Right atrium auricular region (tissue), 2 donors: ENCODE results near the gene YTHDF1. TPM values are rescaled to one million over a fixed set of nuclear protein-coding genes. Genes with fewer than 3 reads are reported as not detected.

Experiments
- DNase-seq: peaks from one replicate; pipeline ENCODE4 v3.0.0-alpha.2; 2019; ENCODE audit warnings: low spot score
- H3K27ac ChIP-seq, 2 donors: fragments of 200-600 bp; sonication (generic); 1 replicate in 1 of 2; 2 replicates in 1 of 2; pipeline ENCODE4 v1.5.1; 2016 to 2019
- H3K27me3 ChIP-seq, 2 donors: fragments of 200-600 bp; sonication (generic); one replicate each; pipeline versions ENCODE4 v1.5.1 to v1.6.0; 2017 to 2019
- H3K36me3 ChIP-seq: fragments of 200-600 bp; sonication (generic); one replicate; pipeline ENCODE4 v1.5.1; 2016
- H3K4me1 ChIP-seq, 2 donors: fragments of 200-600 bp; sonication (generic); one replicate each; pipeline versions ENCODE4 v1.5.1 to v1.6.0; 2017 to 2019
- H3K4me3 ChIP-seq, 2 donors: fragments of 200-600 bp; sonication (generic); 1 replicate in 1 of 2; 2 replicates in 1 of 2; pipeline ENCODE4 v1.5.1; 2017 to 2019; ENCODE audit warnings: mild to moderate bottlenecking in 1 of 2, moderate library complexity in 1 of 2
- H3K9me3 ChIP-seq, 2 donors: fragments of 200-600 bp; sonication (generic); one replicate each; pipeline ENCODE4 v1.5.1; 2019
- total RNA-seq, 2 donors: library from RNA; depleted of rRNA; stranded (reverse); fragments of >200 nt; gene quantifications; one replicate each; pipeline ENCODE4 v1.1.0, GENCODE V29; 2016
- TF ChIP-seq, protein P1 (sequence below), 2 donors: fragments of 200-600 bp; sonication (generic); IDR thresholded peaks; one replicate each; pipeline ENCODE4 v1.5.1; 2019; ENCODE audit warnings: antibody characterized with exemption in 2 of 2

YTHDF1 gene
- total RNA-seq, 2 donors from 2014 or later, result 15.7 to 26.1 TPM

DNA sequence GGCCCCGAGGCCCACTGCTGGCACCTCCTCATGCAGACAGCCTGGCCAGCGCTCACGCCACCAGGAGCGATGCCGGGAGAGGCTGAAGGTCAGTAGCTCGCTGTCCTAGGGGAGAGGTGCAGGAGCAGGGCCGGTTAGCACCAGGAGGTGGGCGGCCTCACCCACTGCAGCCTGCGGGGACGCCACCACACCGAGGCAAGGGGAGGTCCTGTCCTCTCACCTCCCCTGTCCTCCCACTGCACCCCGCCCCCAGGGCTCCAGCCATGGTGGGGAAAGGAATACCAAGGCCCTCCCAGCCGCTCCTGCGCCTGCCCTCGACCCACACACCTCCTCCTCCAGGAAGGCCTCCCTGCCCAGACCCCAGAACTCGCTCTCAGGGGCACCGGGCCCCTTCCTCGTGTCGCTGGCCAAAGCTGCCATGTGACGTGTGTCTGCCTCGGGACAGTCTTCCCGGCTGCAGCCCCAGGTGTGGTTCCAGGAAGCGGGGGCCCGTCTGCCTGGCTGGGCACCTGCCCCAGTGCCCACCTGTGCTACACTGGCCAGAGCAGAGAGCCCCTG, 31.8 kb upstream of the YTHDF1 start:
- Histone ChIP-seq H3K27ac (no peak overlapping the region), H3K9me3 (no peaks in the 10 kb centered on the region), H3K4me1 (no peaks in the 10 kb centered on the region), H3K36me3 (no peaks in the 10 kb centered on the region), H3K27me3 (peaks cover 3 to 5% of the 10 kb centered on the region in 2 donors), H3K4me3 (no peak overlapping the region)
- DNase-seq, result no peak
- TF ChIP-seq, protein P1, sequence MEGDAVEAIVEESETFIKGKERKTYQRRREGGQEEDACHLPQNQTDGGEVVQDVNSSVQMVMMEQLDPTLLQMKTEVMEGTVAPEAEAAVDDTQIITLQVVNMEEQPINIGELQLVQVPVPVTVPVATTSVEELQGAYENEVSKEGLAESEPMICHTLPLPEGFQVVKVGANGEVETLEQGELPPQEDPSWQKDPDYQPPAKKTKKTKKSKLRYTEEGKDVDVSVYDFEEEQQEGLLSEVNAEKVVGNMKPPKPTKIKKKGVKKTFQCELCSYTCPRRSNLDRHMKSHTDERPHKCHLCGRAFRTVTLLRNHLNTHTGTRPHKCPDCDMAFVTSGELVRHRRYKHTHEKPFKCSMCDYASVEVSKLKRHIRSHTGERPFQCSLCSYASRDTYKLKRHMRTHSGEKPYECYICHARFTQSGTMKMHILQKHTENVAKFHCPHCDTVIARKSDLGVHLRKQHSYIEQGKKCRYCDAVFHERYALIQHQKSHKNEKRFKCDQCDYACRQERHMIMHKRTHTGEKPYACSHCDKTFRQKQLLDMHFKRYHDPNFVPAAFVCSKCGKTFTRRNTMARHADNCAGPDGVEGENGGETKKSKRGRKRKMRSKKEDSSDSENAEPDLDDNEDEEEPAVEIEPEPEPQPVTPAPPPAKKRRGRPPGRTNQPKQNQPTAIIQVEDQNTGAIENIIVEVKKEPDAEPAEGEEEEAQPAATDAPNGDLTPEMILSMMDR (IDR thresholded peaks at IDR 0.05), result no peak

DNA sequence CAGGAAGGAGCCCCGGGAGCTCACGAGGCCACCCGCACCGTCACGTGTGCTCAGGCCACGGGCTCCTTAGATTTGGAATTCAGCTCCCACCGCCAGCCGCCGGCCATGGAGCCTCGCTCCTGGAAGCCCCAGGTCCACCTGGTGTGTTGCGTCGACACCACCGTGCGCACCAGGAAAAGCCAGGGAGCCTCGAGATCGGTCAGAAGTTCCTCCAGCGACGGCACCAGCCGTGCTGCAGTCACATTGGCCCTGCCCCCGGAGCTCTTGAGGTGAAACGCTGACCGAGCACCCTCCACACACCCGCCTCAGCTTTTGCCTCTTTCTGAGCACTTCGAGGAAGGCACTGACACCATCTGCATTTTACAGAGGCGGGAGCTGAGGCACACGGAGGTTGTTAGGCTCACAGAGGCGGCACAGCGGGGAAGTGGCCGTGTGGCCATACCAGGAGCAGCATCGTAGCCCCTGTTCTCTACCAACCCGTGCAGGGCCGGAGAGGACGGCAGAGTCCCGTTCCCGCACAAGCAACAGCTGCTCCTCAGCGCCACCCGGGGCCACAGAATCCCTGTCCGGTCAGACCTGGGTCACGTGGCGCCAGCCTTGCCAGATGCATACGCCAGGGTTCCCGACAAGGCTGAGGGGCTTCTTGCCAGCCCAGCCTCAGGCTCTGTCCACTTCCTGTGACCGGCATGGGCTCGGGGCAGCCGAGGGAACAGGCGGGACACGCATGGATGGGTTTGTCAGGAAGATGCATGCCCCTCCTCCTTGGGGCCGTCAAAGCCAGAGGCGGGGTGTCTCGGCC, 30.8 kb upstream of the YTHDF1 start:
- peaks cover 0 to 3% of the 10 kb centered on the region in 2 donors for H3K27me3 ChIP-seq
- H3K36me3 ChIP-seq, result no peaks in the 10 kb centered on the region
- H3K9me3 ChIP-seq, result no peaks in the 10 kb centered on the region
- no peak overlapping the region for H3K27ac ChIP-seq
- no peak for DNase-seq
- TF ChIP-seq, protein P1 (IDR thresholded peaks at IDR 0.05), result no peak
- H3K4me3 ChIP-seq, result no peak overlapping the region
- no peaks in the 10 kb centered on the region for H3K4me1 ChIP-seq

DNA sequence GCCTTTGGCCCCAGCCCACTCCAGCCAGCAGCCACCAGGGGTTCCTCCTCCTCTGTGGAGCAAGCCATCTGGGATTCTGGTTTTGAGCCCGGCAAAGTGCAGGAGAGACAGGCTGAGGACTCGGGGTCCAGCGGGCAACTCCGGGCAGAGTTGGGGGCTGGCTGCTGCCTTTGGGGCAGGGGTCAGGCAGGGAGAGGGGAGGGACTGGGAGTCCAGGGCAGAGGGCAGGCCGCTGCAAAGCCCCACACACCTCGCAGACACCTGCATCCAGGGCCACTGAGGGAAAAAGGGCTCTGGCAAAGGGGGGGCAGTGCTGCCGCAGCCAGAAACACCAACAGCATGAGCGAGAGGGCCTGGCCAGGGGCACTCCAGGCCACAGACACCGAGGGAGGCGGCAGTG, 28.5 kb upstream of the YTHDF1 start:
- H3K27me3 ChIP-seq, result peaks cover 0 to 3% of the 10 kb centered on the region in 2 donors
- no peaks in the 10 kb centered on the region for H3K4me1 ChIP-seq
- TF ChIP-seq, protein P1 (IDR thresholded peaks at IDR 0.05), result no peak
- DNase-seq, result no peak
- H3K27ac ChIP-seq, result no peak overlapping the region
- no peak overlapping the region for H3K4me3 ChIP-seq
- H3K36me3 ChIP-seq, result no peaks in the 10 kb centered on the region
- H3K9me3 ChIP-seq, result no peaks in the 10 kb centered on the region

DNA sequence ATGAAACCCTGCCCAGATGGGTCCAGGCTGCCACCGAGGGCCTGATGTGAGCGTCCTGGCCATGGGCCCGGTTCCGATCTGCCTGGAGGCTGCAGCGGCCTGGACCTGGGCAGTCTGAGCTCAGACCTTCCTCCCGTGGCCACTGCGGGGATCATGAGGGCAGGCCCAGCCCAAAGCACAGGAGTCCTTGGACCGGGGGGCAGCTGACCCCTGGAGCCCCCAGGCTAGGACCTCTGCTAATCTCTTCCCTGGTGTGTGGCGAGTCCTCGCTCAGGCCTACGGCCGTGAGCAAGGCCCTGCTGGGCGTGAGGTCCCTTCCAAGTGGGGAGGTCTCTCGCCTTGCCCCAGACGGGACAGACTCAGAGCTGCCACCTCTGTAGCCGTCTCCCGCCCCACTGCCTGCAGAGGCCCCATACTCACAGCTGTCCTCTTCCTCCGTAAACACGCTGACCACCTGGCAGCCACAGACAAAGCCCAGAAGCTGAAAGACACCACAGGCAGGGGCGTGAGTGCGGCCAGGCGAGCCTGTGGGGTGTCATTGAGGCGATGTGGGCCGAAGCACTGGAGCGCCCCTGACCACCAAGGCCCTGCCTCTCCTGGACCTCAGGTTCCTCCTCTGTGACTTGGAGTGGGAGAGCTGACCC, 27.8 kb upstream of the YTHDF1 start:
- H3K4me1 ChIP-seq, result no peaks in the 10 kb centered on the region
- no peak for DNase-seq
- H3K27ac ChIP-seq, result no peak overlapping the region
- peaks cover 0 to 3% of the 10 kb centered on the region in 2 donors for H3K27me3 ChIP-seq
- H3K9me3 ChIP-seq, result no peaks in the 10 kb centered on the region
- H3K4me3 ChIP-seq, result no peak overlapping the region
- TF ChIP-seq, protein P1 (IDR thresholded peaks at IDR 0.05), result no peak
- no peaks in the 10 kb centered on the region for H3K36me3 ChIP-seq

DNA sequence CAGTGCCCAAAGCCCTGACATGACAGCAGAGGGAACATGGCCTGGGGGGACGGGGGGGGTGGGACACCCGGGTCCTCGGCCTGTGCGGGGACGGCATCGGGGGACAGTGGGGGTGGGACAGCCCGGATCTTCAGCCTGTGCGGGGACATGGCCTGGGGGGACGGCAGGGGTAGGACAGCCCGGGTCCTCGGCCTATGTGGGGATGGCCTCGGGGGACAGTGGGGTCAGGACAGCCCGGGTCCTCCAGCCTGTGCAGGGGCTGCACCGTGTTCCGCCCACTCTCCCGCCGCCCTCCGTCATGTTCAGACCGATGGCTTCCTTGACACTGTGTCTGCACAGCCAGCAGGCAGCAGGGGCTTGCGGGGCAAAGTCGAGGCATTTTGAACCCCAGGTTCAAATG, 26.8 kb upstream of the YTHDF1 start:
- Histone ChIP-seq H3K27me3 (no peaks in the 10 kb centered on the region), H3K9me3 (no peaks in the 10 kb centered on the region), H3K36me3 (no peaks in the 10 kb centered on the region), H3K4me3 (no peak overlapping the region), H3K27ac (no peak overlapping the region), H3K4me1 (no peaks in the 10 kb centered on the region)
- DNase-seq, result no peak
- TF ChIP-seq, protein P1 (IDR thresholded peaks at IDR 0.05), result no peak
